ENCODE results near the gene HCAR3.

HCAR3 gene

DNA sequence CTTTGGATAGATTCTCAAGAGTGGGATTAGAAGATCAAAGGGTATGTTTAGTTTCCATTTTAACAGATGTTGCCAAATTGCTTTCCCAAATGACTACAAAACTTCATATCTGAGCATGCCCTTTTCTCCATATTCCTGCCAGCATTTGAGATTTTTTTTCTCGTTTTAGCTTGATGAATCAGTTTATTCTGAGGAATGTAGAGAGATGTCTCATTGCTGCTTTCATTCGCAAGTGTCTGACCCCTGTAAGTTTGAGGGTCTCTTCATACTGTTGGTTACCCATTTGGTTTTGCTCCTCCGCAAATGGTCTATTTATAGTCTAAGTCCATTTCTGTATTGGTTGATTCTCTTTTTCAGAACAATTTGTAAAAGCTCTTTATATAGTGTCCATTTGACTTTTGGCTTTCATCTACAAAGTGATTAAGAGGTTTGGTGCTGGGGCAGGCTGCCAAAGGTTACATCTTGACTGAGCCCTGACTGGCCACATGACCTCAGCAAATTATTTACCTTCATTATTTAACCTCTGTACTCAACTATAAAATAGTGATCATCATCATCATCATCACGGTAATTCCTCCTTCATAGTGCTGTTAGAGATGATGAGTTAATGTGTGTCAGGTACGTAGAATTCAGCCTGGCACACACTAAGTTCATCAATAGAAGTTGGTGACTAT lies 47.1 kb downstream of the HCAR3 start:
- no peak for DNase-seq (ENCODE audit: low read depth in 2 of 2)

DNA sequence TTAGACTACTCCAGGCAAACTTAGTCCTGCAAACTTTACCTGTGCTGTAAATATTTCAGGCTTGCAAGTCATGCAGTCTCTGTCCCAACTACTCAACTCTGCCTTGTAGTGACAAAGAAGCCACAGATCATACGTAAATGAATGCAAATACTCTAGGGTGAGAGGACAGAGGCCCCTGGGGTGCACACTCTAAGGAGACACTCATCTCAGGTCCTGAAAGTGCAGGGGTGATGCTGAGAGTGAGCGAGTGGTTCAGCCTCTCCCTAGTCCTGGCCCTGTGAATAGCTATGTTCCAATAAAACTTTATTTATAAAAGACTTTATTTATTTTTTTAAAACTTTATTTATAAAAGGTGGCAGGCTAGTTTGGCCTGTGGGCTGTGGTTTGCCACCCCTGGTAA lies 48.3 kb downstream of the HCAR3 start:
- no peak for DNase-seq (ENCODE audit: low read depth in 2 of 2)

- no peak for DNase-seq (ENCODE audit: low read depth in 2 of 2)
Observed at GRCh38 chr12:122665759-122666158, 50.9 kb downstream of the HCAR3 start.

DNA sequence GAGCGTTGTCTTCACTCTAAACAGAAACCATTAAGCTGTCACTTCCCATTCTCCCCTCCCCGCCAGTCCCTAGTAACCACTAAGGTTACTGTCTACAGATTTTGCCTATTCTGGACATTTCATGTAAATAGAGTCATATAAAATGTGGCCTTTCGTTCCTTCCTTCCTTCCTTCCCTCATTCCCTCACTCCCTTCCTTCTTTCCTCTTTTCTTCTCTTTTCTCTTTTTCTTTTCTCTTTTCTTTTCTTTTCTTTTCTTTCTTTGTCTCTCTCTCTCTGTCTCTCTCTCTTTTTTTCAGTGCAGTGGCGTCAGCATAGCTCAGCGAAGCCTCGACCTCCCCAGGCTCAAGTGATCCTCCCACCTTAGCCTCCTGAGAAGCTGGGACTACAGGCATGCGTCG lies 51.3 kb downstream of the HCAR3 start:
- DNase-seq (ENCODE audit: low read depth in 2 of 2) = no peak

Measured in stimulated activated CD8-positive, alpha-beta memory T cell treated with anti-CD3 and anti-CD28 coated beads, Interleukin-2, amount 100 ng/mL, for 48 hours (primary cell).